Small intestine (tissue), 7 donors: Measurements from ENCODE around the gene RBM33. TPM values are rescaled to one million over a fixed set of nuclear protein-coding genes. Genes with fewer than 3 reads are reported as not detected.
"Not testable (repeated sequence)": the region's sequence is repeated elsewhere in the genome, so short reads cannot be mapped to it uniquely, and the experiment has no call there.

Source experiments
- DNase-seq, 2 donors: peaks; one replicate each; pipeline versions ENCODE4 v3.0.0 to v3.0.0-alpha.2; 2013
- FAIRE-seq: peaks from 2 replicates; lab custom pipeline; 2012; peaks lifted over from hg19 to GRCh38; lab: Jason Lieb, UNC
- H3K27ac ChIP-seq, 3 donors: one replicate each; pipeline ENCODE4 v1.5.1; 2013; ENCODE audit warnings: low read length in 2 of 3, mild to moderate bottlenecking in 2 of 3, control low read depth in 1 of 3, inconsistent platforms in 1 of 3, low read depth in 1 of 3, moderate library complexity in 1 of 3
- H3K27me3 ChIP-seq, 3 donors: one replicate each; pipeline ENCODE4 v1.6.1; 2013; ENCODE audit warnings: low read length in 3 of 3, inconsistent platforms in 1 of 3; ENCODE audit not compliant: control insufficient read depth in 3 of 3, insufficient read depth in 3 of 3
- H3K36me3 ChIP-seq, 3 donors: one replicate each; pipeline ENCODE4 v1.6.1; 2013; ENCODE audit warnings: low read length in 3 of 3, inconsistent platforms in 1 of 3, low read depth in 1 of 3, mild to moderate bottlenecking in 1 of 3, moderate library complexity in 1 of 3; ENCODE audit not compliant: control insufficient read depth in 3 of 3, insufficient read depth in 2 of 3
- H3K4me1 ChIP-seq, 3 donors: one replicate each; pipeline ENCODE4 v1.6.1; 2013; ENCODE audit warnings: low read length in 2 of 3, inconsistent platforms in 1 of 3, low read depth in 1 of 3, mild to moderate bottlenecking in 1 of 3, moderate library complexity in 1 of 3; ENCODE audit not compliant: control insufficient read depth in 3 of 3, insufficient read depth in 2 of 3
- H3K4me3 ChIP-seq, 3 donors: one replicate each; pipeline ENCODE4 v1.5.1; 2013; ENCODE audit warnings: low read length in 3 of 3, control low read depth in 1 of 3, inconsistent platforms in 1 of 3, low read depth in 1 of 3, mild to moderate bottlenecking in 1 of 3, moderate library complexity in 1 of 3
- H3K9me3 ChIP-seq, 2 donors: one replicate each; pipeline ENCODE4 v1.6.1; 2013; ENCODE audit warnings: low read depth in 1 of 2, low read length in 1 of 2; ENCODE audit not compliant: control insufficient read depth in 2 of 2, insufficient read depth in 1 of 2
- WGBS, 3 donors: extraction: QIAGEN DNeasy Blood & Tissue Kit; methylation state at CpG; one replicate each; pipeline ENCODE4 v1.1.7; 2013; 5-methylcytosine and 5-hydroxymethylcytosine counted together
- polyA plus RNA-seq, 4 donors: library from polyadenylated mRNA; stranded (reverse) in 3 of 4; unstranded in 1 of 4; fragments of 200-250 nt in 3 of 4; fragments of 120-200 nt in 1 of 4; gene quantifications; one replicate each; pipeline versions ENCODE4 v1.2.1 to v1.2.3, GENCODE V29; 2013
- donor health status: healthy with polysubstance abuse.
- donor health status: control.
- donor health status: control.
- donor health status: Bipolar disorder and iron deficiency.
- donor health status: healthy.

The RBM33 gene
- polyA plus RNA-seq, 4 donors = 7.8 to 39.7 (median 15.1) TPM

- no peak for FAIRE-seq
These were observed 170.1 kb downstream of the RBM33 start for GRCh38 chr7:155814316-155815276.

GRCh38 chr7:155815332-155816191 is 171.1 kb downstream of the RBM33 start:
- no peaks in the 10 kb centered on the region for H3K9me3 ChIP-seq
- H3K4me3 ChIP-seq = no peak overlapping the region
- H3K4me1 ChIP-seq = peaks cover 0 to 25% (median 2%) of the 10 kb centered on the region in 3 donors
- peaks cover 0 to 36% (median 20%) of the 10 kb centered on the region in 3 donors for H3K27me3 ChIP-seq
- 27 to 31% (median 29%) methylated on average over 20 of the region's 20 CpGs for WGBS, 3 donors
- peak; percentile 70 to 72 for DNase-seq
- FAIRE-seq = no peak
- no peaks in the 10 kb centered on the region for H3K36me3 ChIP-seq
- H3K27ac ChIP-seq = no peak overlapping the region

More at GRCh38 chr7:155814316-155815276, 170.1 kb downstream of the RBM33 start:
- no peak for DNase-seq
- Histone ChIP-seq H3K27ac (no peak overlapping the region), H3K36me3 (no peaks in the 10 kb centered on the region), H3K9me3 (no peaks in the 10 kb centered on the region), H3K4me3 (no peak overlapping the region), H3K4me1 (peaks cover 0 to 32% (median 2%) of the 10 kb centered on the region in 3 donors), H3K27me3 (peaks cover 7 to 42% (median 27%) of the 10 kb centered on the region in 3 donors)
- WGBS, 3 donors = 29 to 51% (median 51%) methylated on average over 17 to 22 of the region's 22 CpGs

GRCh38 chr7:155816192-155816508 is 171.7 kb downstream of the RBM33 start:
- Histone ChIP-seq H3K27me3 (peaks cover 0 to 30% (median 15%) of the 10 kb centered on the region in 3 donors), H3K27ac (no peak overlapping the region), H3K36me3 (no peaks in the 10 kb centered on the region), H3K9me3 (no peaks in the 10 kb centered on the region), H3K4me1 (peaks cover 0 to 21% (median 2%) of the 10 kb centered on the region in 3 donors), H3K4me3 (no peak overlapping the region)
- FAIRE-seq (no peak), DNase-seq (no peak)
- 90 to 91% (median 90%) methylated on average over 10 to 12 of the region's 12 CpGs for WGBS, 3 donors

GRCh38 chr7:155816996-155817395 is 172.5 kb downstream of the RBM33 start:
- 93 to 96% (median 94%) methylated on average over 16 of the region's 16 CpGs for WGBS, 3 donors
- Histone ChIP-seq H3K36me3 (no peaks in the 10 kb centered on the region), H3K27me3 (peaks cover 0 to 21% (median 7%) of the 10 kb centered on the region in 3 donors), H3K9me3 (no peaks in the 10 kb centered on the region), H3K4me1 (peaks cover 0 to 13% (median 2%) of the 10 kb centered on the region in 3 donors), H3K27ac (no peak overlapping the region), H3K4me3 (no peak overlapping the region)
- DNase-seq (no peak), FAIRE-seq (no peak)

- peaks cover 0 to 16% (median 6%) of the 10 kb centered on the region in 3 donors for H3K27me3 ChIP-seq
- not testable (repeated sequence) for H3K9me3 ChIP-seq, H3K4me3 ChIP-seq, H3K36me3 ChIP-seq, H3K4me1 ChIP-seq, H3K27ac ChIP-seq, DNase-seq, FAIRE-seq
- 40 to 72% (median 64%) methylated on average over 2 to 4 of the region's 4 CpGs for WGBS, 3 donors
These were observed 173.1 kb downstream of the RBM33 start for GRCh38 chr7:155817515-155817914.

- DNase-seq (no peak), FAIRE-seq (no peak)
- H3K9me3 ChIP-seq = no peaks in the 10 kb centered on the region
- H3K27me3 ChIP-seq = peaks cover 0 to 8% (median 4%) of the 10 kb centered on the region in 3 donors
- H3K27ac ChIP-seq = no peak overlapping the region
- no peaks in the 10 kb centered on the region for H3K36me3 ChIP-seq
- H3K4me1 ChIP-seq = peaks cover 0 to 2% (median under 1%) of the 10 kb centered on the region in 3 donors
- WGBS, 3 donors = 59 to 75% (median 68%) methylated on average over 21 of the region's 21 CpGs
- no peak overlapping the region for H3K4me3 ChIP-seq
These were observed 173.8 kb downstream of the RBM33 start for GRCh38 chr7:155818154-155818819.

GRCh38 chr7:155818820-155819168 is 174.3 kb downstream of the RBM33 start:
- H3K4me1 ChIP-seq = peaks cover 0 to 2% (median 0%) of the 10 kb centered on the region in 3 donors
- H3K9me3 ChIP-seq = no peaks in the 10 kb centered on the region
- 77 to 87% (median 84%) methylated on average over 6 of the region's 6 CpGs for WGBS, 3 donors
- DNase-seq (no peak), FAIRE-seq (no peak)
- H3K27ac ChIP-seq = no peak overlapping the region
- H3K36me3 ChIP-seq = no peaks in the 10 kb centered on the region
- H3K4me3 ChIP-seq = no peak overlapping the region
- H3K27me3 ChIP-seq = peaks cover 0 to 4% (median 3%) of the 10 kb centered on the region in 3 donors

- Histone ChIP-seq H3K27ac (no peak overlapping the region), H3K4me3 (no peak overlapping the region), H3K4me1 (peaks cover 0 to 2% (median 0%) of the 10 kb centered on the region in 3 donors), H3K9me3 (no peaks in the 10 kb centered on the region), H3K36me3 (no peaks in the 10 kb centered on the region), H3K27me3 (peaks cover 0 to 3% (median 0%) of the 10 kb centered on the region in 3 donors)
- no peak for DNase-seq
- FAIRE-seq = no peak
- WGBS, 3 donors = 79 to 80% (median 80%) methylated on average over 12 of the region's 12 CpGs
These were observed 174.7 kb downstream of the RBM33 start for GRCh38 chr7:155819186-155819585.
